Tibial nerve (tissue), 4 donors: ENCODE measurements around the gene DIP2A.

Experiments used
- EP300 ChIP-seq, 2 donors: sonication (generic); formaldehyde crosslinking; IDR thresholded peaks; one replicate each; pipeline ENCODE4 v1.6.1; 2017; ENCODE audit warnings: antibody characterized with exemption in 2 of 2, mild to moderate bottlenecking in 1 of 2
- POLR2A ChIP-seq, 2 donors: fragments of 450-650 bp; IDR thresholded peaks; one replicate each; pipeline ENCODE4 v1.6.1; 2017; ENCODE audit warnings: antibody characterized with exemption in 2 of 2, mild to moderate bottlenecking in 2 of 2, moderate library complexity in 2 of 2
- TF ChIP-seq, protein P1 (sequence below), 5 experiments: fragments of 200-600 bp in 3 of 5; fragments of 450-650 bp in 2 of 5; sonication (generic) in 3 of 5; IDR thresholded peaks; one replicate each; pipeline ENCODE4 v1.5.1; 2016 to 2019; ENCODE audit warnings: antibody characterized with exemption in 5 of 5, mild to moderate bottlenecking in 3 of 5, moderate library complexity in 2 of 5

DNA sequence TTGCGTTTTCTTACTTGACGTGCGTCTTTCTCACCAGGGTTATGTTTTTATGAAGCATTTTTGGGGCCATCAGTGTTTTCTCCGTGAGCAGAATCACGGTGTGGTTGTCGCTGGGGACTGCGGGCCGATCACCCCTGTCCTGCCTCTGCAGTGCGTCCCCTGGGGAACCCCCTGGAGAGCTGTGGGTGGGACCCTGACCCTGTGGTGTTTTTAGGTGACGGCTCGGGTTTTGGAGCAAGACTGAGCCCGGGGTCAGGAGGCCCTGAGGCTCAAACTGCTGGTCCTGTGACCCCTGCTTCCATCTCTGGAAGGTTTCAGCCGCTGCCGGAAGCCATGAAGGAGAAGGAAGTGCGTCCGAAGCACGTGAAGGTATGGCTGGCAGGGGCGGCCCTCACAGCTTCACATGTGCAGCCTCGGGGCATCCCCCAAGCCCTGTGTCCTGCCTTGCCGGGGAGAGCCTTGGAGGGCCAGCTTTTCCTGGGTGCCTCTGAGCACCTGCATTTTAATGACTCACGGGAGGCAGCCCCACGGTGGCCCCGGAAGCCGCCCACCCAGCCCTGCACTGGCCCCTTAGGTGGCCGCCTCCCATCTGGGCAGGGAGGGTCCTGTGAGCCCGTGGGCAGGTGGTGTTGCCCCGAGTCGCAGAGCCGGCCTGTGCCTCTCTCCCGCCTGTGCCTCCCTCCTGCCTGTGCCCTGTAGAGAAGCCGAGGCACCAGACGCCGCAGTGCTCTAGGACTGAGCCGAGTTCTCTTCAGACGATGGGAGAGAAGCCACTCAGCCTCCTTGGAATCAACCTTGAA is 36.7 kb upstream of the DIP2A start:
- TF ChIP-seq, protein P1, sequence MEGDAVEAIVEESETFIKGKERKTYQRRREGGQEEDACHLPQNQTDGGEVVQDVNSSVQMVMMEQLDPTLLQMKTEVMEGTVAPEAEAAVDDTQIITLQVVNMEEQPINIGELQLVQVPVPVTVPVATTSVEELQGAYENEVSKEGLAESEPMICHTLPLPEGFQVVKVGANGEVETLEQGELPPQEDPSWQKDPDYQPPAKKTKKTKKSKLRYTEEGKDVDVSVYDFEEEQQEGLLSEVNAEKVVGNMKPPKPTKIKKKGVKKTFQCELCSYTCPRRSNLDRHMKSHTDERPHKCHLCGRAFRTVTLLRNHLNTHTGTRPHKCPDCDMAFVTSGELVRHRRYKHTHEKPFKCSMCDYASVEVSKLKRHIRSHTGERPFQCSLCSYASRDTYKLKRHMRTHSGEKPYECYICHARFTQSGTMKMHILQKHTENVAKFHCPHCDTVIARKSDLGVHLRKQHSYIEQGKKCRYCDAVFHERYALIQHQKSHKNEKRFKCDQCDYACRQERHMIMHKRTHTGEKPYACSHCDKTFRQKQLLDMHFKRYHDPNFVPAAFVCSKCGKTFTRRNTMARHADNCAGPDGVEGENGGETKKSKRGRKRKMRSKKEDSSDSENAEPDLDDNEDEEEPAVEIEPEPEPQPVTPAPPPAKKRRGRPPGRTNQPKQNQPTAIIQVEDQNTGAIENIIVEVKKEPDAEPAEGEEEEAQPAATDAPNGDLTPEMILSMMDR (IDR thresholded peaks at IDR 0.05), result no peak
- no peak for TF ChIP-seq POLR2A (IDR thresholded peaks at IDR 0.05)
- TF ChIP-seq EP300 (IDR thresholded peaks at IDR 0.05), result no peak
